GM23338 (cell line): ENCODE measurements around the gene KRT83. TPM values are rescaled to one million over a fixed set of nuclear protein-coding genes. Genes with fewer than 3 reads are reported as not detected.

ENCODE experiments used
- ATAC-seq: fragments of 200-7000 bp; cut with Tn5 transposase; 3 replicates; pipeline ENCODE4 v1.9.1; 2020
- DNase-seq: peaks from one replicate; pipeline ENCODE4 v3.0.0-alpha.2; 2015; ENCODE audit warnings: low spot score
- H2AFZ ChIP-seq: fragments of 200-600 bp; sonication (generic); 2 replicates; pipeline ENCODE4 v1.8.0; 2016; ENCODE audit warnings: antibody characterized with exemption, mild to moderate bottlenecking, moderate library complexity
- H3F3A ChIP-seq: fragments of 200-600 bp; sonication (generic); replicated peaks from 2 replicates; pipeline ENCODE4 v1.8.0; 2017; ENCODE audit warnings: antibody characterized with exemption, mixed run types, low read depth
- H3K27ac ChIP-seq: fragments of 200-600 bp; sonication (generic); 2 replicates; pipeline ENCODE4 v1.6.1; 2016; ENCODE audit warnings: low read depth
- H3K27me3 ChIP-seq: fragments of 200-600 bp; sonication (generic); 2 replicates; pipeline ENCODE4 v1.8.0; 2016; ENCODE audit warnings: mild to moderate bottlenecking, mixed run types, moderate library complexity; ENCODE audit not compliant: insufficient read depth
- H3K36me3 ChIP-seq: fragments of 200-600 bp; sonication (generic); 2 replicates; pipeline ENCODE4 v1.8.0; 2016; ENCODE audit warnings: mild to moderate bottlenecking; ENCODE audit not compliant: insufficient read depth
- H3K4me1 ChIP-seq: fragments of 200-600 bp; sonication (generic); 2 replicates; pipeline ENCODE4 v1.8.0; 2016; ENCODE audit warnings: mild to moderate bottlenecking, moderate library complexity; ENCODE audit not compliant: insufficient read depth
- H3K4me2 ChIP-seq: fragments of 200-600 bp; sonication (generic); 2 replicates; pipeline ENCODE4 v1.7.1; 2017; ENCODE audit warnings: mixed run types
- H3K4me3 ChIP-seq: fragments of 200-600 bp; sonication (generic); 2 replicates; pipeline ENCODE4 v1.6.1; 2016; ENCODE audit warnings: mixed run types
- H3K79me2 ChIP-seq: fragments of 200-600 bp; sonication (generic); replicated peaks from 2 replicates; pipeline ENCODE4 v1.8.0; 2017; ENCODE audit warnings: mild to moderate bottlenecking; ENCODE audit not compliant: insufficient read depth
- H3K9me2 ChIP-seq: fragments of 200-600 bp; sonication (generic); 2 replicates; pipeline ENCODE4 v1.8.0; 2017; ENCODE audit not compliant: insufficient read depth
- H4K20me1 ChIP-seq: fragments of 200-600 bp; sonication (generic); replicated peaks from 2 replicates; pipeline ENCODE4 v1.8.0; 2017; ENCODE audit warnings: mild to moderate bottlenecking; ENCODE audit not compliant: insufficient read depth
- H3K27ac Mint-ChIP-seq: 2 replicates; pipeline ENCODE4 v1.8.0; 2020; ENCODE audit warnings: inconsistent platforms, mild to moderate bottlenecking, moderate library complexity, mixed read lengths
- H3K27me3 Mint-ChIP-seq: 3 replicates; pipeline ENCODE4 v1.8.0; 2022; ENCODE audit warnings: low read depth, mild to moderate bottlenecking, moderate library complexity, mixed read lengths, inconsistent platforms; ENCODE audit not compliant: insufficient read depth, poor library complexity
- H3K36me3 Mint-ChIP-seq: 3 replicates; pipeline ENCODE4 v1.8.0; 2021; ENCODE audit warnings: low read depth, mild to moderate bottlenecking, inconsistent platforms, moderate library complexity, mixed read lengths
- H3K4me1 Mint-ChIP-seq: 3 replicates; pipeline ENCODE4 v1.8.0; 2020; ENCODE audit warnings: mild to moderate bottlenecking, inconsistent platforms, mixed read lengths
- H3K4me3 Mint-ChIP-seq: 3 replicates; pipeline ENCODE4 v1.8.0; 2021; ENCODE audit warnings: moderate library complexity, mild to moderate bottlenecking, inconsistent platforms, mixed read lengths
- H3K9me3 Mint-ChIP-seq: 3 replicates; pipeline ENCODE4 v1.8.0; 2020; ENCODE audit warnings: moderate library complexity, mild to moderate bottlenecking, inconsistent platforms, mixed read lengths
- CTCF ChIP-seq, 2 experiments: fragments of 200-600 bp in 1 of 2; sonication (generic) in 1 of 2; conservative IDR thresholded peaks; 2 replicates each; pipeline versions ENCODE4 v1.5.1 to v1.6.1; 2016 to 2017; ENCODE audit warnings: antibody characterized with exemption in 2 of 2, low read depth in 2 of 2, mild to moderate bottlenecking in 2 of 2, moderate library complexity in 1 of 2
- EZH2phosphoT487 ChIP-seq: fragments of 200-600 bp; sonication (generic); IDR thresholded peaks from one replicate; pipeline ENCODE4 v1.8.1; 2018; ENCODE audit warnings: antibody characterized with exemption; ENCODE audit not compliant: unreplicated experiment
- JUNB ChIP-seq: IDR thresholded peaks from one replicate; pipeline ENCODE4 v1.6.1; 2016; ENCODE audit warnings: antibody characterized with exemption; ENCODE audit not compliant: unreplicated experiment
- NANOG ChIP-seq: IDR thresholded peaks from 2 replicates; pipeline ENCODE4 v1.6.1; 2016; ENCODE audit warnings: antibody characterized with exemption, borderline replicate concordance
- POLR2AphosphoS5 ChIP-seq: IDR thresholded peaks from 2 replicates; pipeline ENCODE4 v1.6.1; 2016; ENCODE audit warnings: antibody characterized with exemption, low read depth
- STAT1 ChIP-seq: IDR thresholded peaks from one replicate; pipeline ENCODE4 v1.6.1; 2016; ENCODE audit warnings: antibody characterized with exemption; ENCODE audit not compliant: unreplicated experiment
- ZNF114 ChIP-seq: fragments of 250-450 bp; sonication (Bioruptor Pico); IDR thresholded peaks from 2 replicates; pipeline ENCODE4 v1.5.0; 2020; ENCODE audit warnings: mild to moderate bottlenecking, moderate library complexity
- ZNF331 ChIP-seq: fragments of 250-450 bp; sonication (Bioruptor Pico); IDR thresholded peaks from 2 replicates; pipeline ENCODE4 v1.5.0; 2020; ENCODE audit warnings: low read depth, mild to moderate bottlenecking, moderate library complexity
- ZNF462 ChIP-seq: fragments of 250-450 bp; sonication (Bioruptor Pico); IDR thresholded peaks from 2 replicates; pipeline ENCODE4 v1.5.0; 2020; ENCODE audit warnings: mild to moderate bottlenecking, moderate library complexity
- polyA plus RNA-seq: library from polyadenylated mRNA; unstranded; fragments of >200 nt; fragmentation: Nextera tagmentation; extraction: Ambion mirVana; gene quantifications from 2 replicates; pipeline ENCODE4 v1.2.1, GENCODE V29; 2016
- total RNA-seq: library from RNA; depleted of rRNA; stranded (reverse); fragments of >200 nt; shearing (Covaris generic); gene quantifications from 2 replicates; pipeline ENCODE4 v1.2.3, GENCODE V29; 2014

Gene KRT83
- total and polyA plus RNA-seq, 2 experiments from 2014 or later = not detected

GRCh38 chr12:52312086-52312485, 9.1 kb downstream of the KRT83 start (continued):
- TF ChIP-seq ZNF462 (CRISPR knock-in tag) (no peak), STAT1 (no peak), EZH2phosphoT487 (no peak), ZNF331 (no peak), JUNB (no peak), CTCF (conservative IDR thresholded peaks at IDR 0.05; ENCODE audit: low read depth in 2 of 2) (no peak), ZNF114 (CRISPR knock-in tag) (no peak)

GRCh38 chr12:52311285-52311648, 9.9 kb downstream of the KRT83 start:
- no peaks in the 10 kb centered on the region for H3F3A ChIP-seq
- no peaks in the 10 kb centered on the region; the same call in 2 of the 3 replicates for H3K9me3 Mint-ChIP-seq
- no peak overlapping the region for H3K4me2 ChIP-seq
- no peaks in the 10 kb centered on the region; the same call in 2 of the 3 replicates for H3K36me3 Mint-ChIP-seq
- H3K27me3 ChIP-seq = peaks cover 44% of the 10 kb centered on the region
- no peak for DNase-seq
- H3K36me3 ChIP-seq = no peaks in the 10 kb centered on the region
- H3K4me3 Mint-ChIP-seq = no peak overlapping the region
- H4K20me1 ChIP-seq = no peaks in the 10 kb centered on the region
- peaks cover 7% of the 10 kb centered on the region for H3K4me1 ChIP-seq
- peaks cover 39% of the 10 kb centered on the region for H3K27me3 Mint-ChIP-seq
- H3K9me2 ChIP-seq = no peaks in the 10 kb centered on the region
- H3K4me3 ChIP-seq = no peak overlapping the region
- H3K27ac Mint-ChIP-seq = no peak overlapping the region
- H2AFZ ChIP-seq = no peak overlapping the region
- peaks cover 8% of the 10 kb centered on the region; the same call in 2 of the 3 replicates for H3K4me1 Mint-ChIP-seq
- H3K79me2 ChIP-seq = no peaks in the 10 kb centered on the region
- no peak overlapping the region for H3K27ac ChIP-seq
- ATAC-seq = no peak
- no peak for TF ChIP-seq POLR2AphosphoS5
- no peak for TF ChIP-seq CTCF (conservative IDR thresholded peaks at IDR 0.05; ENCODE audit: low read depth in 2 of 2)
- TF ChIP-seq NANOG = no peak
- TF ChIP-seq ZNF114 (CRISPR knock-in tag) = no peak
- TF ChIP-seq ZNF331 = no peak
